ENCODE results near the gene KLHL12.
"Not testable (repeated sequence)": the region's sequence is repeated elsewhere in the genome, so short reads cannot be mapped to it uniquely, and the experiment has no call there.

Gene KLHL12

DNA sequence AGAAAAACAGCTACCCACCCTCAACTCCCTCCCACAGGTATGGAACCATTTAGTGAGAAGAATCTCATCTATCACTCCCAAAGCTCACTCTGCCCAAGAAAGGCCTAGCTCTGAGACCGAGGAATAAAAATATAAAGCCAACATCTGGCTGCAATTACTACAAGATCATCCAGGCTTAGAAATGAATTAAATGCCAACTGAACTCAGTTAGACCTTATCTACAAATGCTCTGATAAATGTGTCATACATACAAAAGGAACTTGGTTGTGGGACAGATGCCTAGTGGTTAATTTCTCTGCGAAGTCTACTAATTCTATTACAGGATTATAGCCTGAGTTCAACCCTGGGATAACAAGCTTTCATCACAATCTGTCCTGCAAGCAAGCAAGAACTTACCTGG is 24.4 kb upstream of the KLHL12 start:
- DNase-seq = no peak

DNA sequence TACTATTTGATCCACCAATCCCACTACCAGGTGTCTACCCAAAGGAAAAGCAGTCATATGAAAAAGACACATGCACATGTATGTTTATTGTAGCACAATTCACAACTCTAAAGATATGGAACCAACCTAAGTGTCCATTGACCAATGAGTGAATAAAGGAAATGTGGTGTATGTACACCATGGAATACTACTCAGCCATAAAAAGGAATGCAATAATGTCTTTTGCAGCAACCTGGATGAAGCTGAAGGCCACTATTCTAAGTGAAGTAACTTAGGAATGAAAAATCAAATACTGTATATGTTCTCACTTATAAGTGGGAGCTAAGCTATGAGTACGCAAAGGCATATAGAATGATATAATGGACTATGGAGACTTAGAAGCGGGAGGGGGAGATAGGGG is 18.4 kb upstream of the KLHL12 start:
- DNase-seq = no peak

DNA sequence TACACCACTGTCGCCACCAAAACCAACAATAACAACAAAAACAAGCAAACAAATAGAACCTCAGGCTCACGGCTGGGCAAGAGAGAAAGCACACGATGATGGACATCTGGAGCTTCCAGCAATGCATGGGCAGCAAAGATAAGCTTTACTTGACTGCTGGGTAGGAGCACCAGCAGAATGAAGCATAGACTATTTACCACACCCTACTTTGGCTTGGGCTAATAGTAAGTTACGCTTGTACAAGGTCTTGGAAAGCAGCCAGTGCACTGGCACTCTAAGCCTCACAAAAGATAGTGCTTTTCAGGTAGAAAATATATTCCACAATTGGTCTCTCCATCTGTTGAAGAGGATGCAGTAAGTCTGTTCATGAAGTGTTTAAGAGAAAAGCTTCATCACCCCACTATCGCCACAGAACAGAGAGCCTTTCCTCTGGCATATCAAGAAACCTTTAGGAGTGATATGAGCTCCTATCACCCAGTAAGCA is 17.4 kb upstream of the KLHL12 start:
- no peak for DNase-seq

DNA sequence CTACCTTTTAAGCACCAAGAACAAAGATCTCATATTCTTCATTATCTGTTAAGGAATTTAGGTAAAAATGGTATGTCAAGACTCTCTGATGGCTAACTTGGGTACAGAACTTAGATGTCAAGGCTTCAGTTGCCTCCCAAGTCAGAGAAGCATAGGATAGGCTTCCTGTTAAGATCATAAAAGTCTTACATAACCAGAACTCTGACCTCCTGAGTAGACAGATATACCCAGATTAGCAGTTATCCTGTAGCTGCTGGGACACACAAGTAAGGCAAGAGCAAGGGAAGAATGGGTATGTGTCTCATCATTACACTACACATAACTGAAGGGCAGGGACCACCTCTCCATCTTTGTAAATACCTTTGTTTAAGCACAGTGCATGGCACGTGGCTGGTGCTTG is 15.4 kb upstream of the KLHL12 start:
- no peak for DNase-seq

DNA sequence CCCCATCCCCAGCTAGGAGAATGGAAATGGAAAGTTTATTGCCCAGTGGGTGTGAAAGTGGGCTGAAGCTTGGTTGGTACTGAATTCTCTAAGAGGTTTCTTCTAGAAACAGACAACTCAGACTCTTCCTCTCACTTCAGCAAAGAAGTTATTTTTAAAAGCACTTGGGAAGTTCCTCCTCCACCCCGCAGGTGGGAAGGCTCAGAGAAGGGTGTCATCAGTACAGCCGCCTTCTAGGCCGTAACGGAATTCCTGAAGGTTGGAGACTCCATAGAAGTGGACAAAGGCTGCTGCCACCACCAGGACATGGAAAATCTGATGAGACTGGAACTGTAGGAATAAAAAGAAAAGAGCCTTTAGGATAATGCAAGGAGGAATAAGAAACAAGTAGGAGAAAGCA is 14.3 kb upstream of the KLHL12 start:
- DNase-seq = no peak

DNA sequence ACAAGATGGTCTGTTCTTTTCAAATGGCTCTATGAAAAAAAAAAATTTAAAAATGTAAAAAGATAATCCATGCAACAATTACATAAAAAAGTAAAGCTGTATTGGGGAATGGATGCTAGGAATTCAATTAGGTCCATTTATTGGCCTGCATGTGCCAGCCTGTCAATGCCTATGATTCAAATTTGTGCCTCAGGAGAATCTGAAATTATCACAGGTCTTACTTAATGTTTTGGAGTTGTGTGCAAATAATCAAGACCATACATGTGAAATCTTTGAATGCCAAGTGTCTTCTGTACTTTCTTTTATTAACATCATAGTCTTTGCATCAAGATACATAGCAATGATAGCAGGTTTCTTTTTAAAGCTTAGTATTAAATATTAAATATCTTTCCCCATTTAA is 13.5 kb upstream of the KLHL12 start:
- DNase-seq = no peak

DNA sequence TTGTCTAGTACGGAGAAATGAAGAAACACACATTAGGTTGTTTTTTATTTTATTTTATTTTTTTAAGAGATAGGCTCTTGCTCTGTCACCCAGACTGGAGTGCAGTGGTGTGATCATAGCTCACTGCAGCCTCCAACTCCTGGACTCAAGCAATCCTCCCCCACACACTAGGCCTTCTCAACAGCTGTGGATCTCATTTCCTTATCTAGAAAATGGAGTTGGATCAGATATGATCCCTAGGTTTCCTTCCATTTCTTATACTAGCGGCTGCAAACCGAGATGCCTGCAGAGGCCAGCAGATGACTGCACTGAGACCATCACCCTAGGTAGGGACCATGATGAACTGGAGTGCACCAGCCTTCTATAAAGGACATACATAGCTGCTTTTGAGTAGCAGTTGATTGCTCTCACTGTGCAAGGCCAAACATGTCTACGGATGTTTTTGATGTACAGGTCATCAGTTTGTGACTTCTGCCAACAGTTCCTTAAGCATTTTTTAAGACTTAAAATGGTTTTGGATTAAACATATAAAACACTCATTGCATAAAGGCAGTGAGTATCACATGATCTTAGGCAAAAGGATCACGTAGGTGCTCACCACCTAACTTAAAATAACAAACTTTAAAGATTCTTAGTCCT is 11.4 kb upstream of the KLHL12 start:
- DNase-seq = no peak

DNA sequence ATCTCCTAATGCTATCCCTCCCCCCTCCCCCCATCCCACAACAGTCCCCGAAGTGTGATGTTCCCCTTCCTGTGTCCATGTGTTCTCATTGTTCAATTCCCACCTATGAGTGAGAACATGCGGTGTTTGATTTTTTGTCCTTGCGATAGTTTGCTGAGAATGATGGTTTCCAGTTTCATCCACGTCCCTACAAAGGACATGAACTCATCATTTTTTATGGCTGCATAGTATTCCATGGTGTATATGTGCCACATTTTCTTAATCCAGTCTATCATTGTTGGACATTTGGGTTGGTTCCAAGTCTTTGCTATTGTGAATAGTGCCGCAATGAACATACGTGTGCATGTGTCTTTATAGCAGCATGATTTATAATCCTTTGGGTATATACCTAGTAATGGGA is 9.4 kb upstream of the KLHL12 start:
- not testable (repeated sequence) for DNase-seq

DNA sequence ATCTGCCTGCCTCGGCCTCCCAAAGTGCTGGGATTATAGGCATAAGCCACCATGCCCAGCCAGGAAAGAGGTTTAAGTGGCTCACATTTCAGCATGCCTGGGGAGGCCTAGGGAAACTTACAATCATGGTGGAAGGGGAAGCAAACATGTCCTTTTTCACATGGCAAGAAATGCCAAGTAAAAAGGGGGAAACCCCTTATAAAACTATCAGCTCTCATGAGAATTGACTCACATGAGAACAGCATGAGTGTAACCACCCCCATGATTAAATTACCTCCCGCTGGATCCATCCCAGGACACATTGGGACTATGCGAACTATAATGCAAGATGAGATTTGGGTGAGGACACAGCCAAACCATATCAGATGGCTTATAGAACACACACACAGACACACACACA is 8.8 kb upstream of the KLHL12 start:
- no peak for DNase-seq

DNA sequence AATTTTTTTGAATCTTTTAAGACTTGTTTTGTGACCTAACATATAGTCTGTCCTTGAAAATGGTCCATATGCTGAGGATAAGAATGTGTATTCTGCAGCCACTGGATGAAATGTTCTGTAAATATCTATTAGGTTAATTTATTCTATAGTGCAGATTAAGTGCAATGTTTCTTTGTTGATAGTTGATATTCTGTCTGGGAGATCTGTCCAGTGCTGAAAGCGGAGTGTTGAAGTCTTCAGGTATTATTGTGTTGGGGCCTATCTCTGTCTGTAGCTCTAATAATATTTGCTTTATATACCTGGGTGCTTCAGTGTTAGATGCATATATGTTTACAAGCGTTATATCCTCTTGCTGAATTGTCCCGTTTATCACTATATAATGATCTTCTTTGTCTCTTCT is 7.7 kb upstream of the KLHL12 start:
- DNase-seq = no peak

DNA sequence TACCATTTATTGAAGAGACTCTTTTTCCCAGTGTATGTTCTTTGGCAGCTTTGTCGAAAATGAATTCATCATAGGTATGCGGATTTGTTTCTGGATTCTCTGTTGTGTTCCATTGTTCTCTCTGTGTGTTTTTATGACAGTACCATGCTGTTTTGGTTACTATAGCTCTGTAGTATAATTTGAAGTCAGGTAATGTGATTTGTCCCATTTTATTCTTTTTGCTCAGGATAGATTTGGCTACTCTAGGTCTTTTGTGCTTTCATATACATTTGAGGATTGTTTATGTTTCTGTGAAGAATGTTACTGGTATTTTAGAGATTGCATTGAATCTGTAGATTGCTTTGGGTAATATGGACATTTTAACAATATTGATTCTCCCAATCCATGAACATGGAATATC is 5.4 kb upstream of the KLHL12 start:
- no peak for DNase-seq

DNA sequence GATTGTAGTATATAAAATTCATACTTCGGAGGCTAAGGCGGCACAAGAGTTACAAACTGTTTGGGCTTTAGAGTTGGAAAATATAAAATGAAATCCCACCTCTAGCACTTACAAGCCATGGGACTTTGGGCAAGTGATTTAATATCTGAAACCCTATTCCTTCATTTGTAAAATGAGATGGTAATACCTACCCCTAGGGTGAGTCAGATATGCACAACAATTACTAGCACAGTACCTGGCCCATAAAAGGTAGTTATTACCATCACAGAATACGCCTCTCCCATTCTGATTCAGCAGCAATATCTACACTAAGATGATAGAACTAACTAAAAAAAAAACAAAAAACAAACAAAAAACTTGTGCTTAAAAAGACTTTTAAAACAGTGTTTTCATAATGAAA is 3.5 kb downstream of the KLHL12 start:
- no peak for DNase-seq

DNA sequence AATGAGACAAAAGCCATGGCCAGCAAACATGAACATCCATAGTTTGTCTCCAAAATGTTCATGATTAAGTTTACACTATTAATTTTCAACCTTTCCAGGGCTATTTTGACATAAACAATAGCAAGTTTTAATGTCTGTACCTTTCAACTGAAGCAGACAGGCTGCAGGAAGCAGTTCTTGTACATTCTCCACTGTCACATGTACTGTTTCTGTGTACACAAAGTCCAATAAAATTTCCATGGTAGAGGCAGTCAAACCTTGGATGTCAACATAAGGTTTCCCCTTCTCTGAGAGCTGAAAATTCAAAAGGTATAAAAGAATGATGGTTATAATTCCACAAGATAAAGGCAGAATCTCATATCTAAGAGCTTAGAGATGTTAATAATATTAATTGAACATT is 7.4 kb downstream of the KLHL12 start:
- no peak for DNase-seq

DNA sequence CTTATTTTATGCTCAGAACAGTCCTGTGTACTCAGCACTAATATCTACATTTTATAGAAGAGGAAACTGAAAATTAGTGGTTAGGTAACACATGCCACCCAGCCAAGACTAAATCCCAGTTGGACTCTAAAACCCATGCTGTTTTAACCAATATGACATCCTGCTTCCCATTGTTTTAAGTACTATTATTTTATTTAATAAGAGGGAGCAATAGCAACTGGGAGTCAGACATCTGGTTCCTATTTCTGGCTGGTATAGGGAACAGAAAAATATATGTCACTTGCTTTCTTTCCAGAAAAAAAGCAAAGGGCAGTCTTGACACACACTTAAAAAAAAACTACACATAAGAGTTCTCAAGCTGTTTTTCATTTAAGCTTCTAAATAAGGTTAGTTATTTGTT is 11.9 kb downstream of the KLHL12 start:
- DNase-seq = no peak

DNA sequence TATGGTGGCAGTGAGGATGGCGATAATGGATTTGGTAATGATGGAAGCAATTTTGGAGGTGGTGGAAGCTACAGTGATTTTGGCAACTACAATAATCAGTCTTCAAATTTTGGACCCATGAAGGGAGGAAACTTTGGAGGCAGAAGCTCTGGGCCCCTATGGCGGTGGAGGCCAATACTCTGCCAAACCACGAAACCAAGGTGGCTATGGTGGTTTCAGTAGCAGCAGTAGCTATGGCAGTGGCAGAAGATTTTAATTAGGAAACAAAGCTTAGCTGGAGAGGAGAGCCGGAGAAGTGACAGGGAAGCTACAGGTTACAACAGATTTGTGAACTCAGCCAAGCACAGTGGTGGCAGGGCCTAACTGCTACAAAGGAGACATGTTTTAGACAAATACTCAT is 14.6 kb downstream of the KLHL12 start:
- not testable (repeated sequence) for DNase-seq

DNA sequence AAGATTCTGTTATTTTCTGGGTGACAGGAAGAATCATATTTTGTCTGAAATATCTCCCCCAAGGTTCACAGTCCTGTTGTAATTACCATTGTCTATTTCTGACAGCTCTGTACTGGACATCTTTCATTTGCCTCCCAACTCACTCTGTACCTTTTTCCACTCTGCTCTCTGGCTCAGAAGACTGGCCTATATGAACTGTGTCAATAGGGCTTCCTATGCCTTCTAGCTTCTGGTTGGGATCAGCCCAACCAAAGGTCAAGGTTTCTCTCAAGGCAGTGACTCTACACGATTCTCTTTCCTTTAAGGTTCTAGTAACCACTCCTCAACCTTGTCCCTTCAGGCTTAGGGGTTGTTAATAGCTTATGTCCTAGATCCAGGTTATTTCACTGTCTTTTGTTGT is 17.5 kb downstream of the KLHL12 start:
- no peak for DNase-seq

DNA sequence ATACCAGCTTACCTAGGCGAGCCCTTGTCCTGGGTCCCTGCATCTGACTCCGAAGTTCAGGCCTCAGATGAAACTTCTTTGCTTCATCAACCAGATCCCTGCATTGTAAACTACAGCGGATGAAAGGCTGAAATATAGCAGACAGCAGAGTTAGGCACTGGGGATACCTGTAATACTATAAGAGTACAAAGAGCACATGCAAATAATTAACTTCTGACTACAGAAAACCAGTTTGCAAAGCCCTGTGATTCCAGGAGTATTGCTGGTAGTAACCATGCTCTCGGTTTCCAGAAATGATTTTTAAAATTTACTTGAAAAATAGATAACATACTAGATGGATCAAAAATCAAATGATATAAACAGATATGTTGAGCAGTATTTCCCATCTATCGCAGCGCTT is 18.0 kb downstream of the KLHL12 start:
- no peak for DNase-seq

DNA sequence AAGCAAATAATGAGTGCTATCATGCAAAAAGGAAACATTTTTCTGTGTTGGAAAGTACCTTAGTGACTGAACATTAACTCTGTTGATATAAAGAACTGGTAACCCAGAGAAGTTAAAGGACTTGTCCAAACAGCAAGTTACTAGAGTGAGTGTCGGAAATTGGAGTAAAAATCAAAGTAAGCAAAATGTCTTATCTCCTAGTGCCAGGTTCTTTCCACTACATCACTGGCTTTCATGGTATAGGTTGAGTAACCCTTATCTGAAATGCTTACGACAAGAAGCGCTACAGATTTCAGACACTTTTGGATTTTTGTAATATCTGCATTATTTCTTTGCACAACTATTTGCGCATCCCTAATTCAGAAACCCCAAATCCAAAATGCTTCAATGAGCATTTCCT is 21.7 kb downstream of the KLHL12 start:
- DNase-seq = no peak

DNA sequence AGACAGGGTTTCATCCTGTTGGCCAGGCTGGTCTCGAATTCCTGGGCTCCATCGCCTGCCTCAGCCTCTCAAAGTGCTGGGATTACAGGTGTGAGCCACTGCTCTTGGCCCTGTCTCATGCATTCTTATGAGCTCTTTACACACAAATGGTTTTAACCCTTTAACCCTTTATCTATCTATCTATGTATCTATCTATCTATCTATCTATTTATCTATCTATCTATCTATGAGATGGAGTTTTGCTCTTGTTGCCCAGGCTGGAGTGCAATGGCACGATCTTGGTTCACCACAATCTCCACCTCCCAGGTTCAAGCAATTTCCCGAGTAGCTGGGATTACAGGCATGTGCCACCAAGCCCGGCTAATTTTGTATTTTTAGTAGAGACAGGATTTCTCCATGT is 23.2 kb downstream of the KLHL12 start:
- not testable (repeated sequence) for DNase-seq

DNA sequence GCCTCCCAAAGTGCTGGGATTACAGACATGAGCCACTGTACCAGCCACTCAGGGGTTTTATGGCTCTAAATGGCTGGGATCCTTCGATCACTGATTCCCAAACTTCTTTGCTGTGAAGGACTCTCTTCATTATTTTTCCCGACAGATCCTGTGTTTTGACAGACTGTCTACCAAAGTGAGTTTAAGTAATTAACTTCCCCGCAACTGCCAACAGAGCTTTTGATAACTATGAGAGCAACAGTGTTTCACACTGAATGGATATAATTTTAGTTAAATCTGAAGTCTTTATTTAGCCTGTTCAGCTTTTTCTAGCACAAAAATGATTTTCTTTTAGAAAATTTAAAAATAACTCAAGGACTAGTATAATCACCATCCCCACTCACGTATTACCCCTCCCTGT is 25.5 kb downstream of the KLHL12 start:
- no peak for DNase-seq

DNA sequence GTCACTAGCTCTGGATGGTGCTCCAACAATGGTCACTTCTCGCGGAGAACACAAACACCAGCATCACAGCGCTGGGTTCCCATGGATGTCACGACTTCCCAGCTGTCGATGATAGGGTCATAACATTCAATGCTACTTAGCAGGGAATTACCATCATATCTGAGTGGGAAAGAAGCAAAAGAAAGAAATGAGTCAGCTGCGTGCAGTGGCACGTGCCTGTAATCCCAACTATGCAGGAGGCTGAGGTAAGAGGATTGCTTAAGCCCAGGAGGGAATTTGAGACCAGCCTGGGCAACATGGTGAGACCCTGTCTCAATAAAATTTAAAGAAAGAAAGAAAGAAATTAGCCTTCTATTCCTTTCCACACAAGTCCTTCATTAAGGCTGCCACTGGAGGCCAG is 34.5 kb downstream of the KLHL12 start:
- DNase-seq = no peak

DNA sequence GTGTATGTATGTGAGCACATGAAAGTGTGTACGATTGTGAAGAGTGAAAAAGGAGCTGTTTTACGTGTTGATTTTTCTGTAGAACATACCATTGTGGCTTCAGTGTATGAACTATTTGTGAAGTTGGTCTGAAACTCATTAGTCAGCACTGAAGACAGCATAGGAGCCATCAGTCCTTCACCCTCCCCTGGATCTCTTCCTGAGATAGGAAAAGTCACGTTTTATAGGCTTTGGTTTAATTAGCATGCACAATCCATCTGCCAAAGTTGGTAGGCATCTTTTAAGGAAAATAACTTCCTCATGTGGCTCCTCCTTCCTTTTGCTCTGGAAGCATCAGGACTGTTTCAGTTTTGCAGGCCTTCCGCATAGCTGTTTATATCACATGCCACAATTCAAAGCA is 36.6 kb downstream of the KLHL12 start:
- DNase-seq = no peak

DNA sequence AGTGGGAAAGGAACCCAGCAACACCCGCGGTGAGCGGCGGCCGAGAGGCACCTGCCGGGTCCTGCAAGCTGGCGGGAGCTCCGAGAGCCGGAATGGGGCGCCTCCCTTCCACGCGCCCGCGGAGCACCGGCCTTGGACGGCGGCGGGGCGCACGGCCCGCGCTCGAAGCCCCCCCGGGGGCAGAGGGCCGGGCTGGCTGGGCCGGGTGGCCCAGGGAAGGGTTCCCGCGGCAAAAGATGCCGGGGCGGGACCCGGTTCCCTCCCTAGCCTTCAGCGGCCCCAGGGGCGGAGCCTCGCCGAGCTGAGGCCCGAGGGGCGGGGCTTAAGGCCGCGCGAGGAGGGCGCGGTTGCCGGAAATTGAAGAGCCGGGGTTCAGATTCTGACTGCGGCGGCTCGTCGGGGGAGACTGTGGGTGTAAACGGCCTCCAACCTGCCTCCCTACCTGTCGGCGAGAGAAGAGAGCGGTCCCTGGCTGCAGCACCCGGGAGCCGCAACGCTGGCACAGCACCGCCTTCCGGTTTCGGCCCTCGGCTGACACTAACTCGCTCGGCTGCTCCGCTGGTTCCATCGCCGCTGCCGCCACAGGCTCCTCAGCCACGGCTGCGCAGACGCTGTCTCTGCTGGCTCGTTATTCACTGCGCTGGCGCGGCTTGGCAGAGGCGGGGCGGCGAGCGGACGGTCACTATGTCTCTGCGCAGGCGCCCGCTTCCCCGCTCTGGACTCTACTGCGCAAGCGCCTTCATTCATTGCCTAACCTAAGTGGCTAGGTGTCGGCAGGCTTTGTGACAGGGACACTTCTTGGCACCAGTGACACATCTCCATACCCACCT is 38.3 kb downstream of the KLHL12 start, which contains the start of gene RABIF:
Gene RABIF, minus strand, starts transcription at position 619 of the 830 bp plus-strand sequence. Its CDS starts 51 bp downstream, at position 568.
- DNase-seq = peak; percentile 61 to 96 (median 93)

DNA sequence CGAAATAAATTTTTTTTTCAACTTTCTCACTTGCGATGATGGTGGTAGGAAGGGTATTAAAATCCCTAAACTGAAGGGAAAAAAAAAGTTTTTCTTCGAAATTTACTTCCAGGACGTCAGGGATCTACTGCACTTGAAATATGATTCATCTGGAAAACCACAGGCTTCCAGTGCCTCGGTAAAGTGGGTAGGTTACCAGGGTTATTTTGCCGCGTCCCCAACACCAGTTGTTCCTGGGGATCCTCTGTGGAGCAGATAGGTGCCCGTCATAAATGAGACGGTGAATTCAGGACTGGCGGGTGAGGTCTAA is 38.9 kb downstream of the KLHL12 start:
- no peak for DNase-seq
